Stimulated activated effector memory CD8-positive, alpha-beta T cell treated with anti-CD3 and anti-CD28 coated beads, Interleukin-12 subunit alpha, Interleukin-12 subunit beta, amount 100 ng/mL, for 72 hours (primary cell): ENCODE measurements around the gene CARMIL1.
A peak's percentile ranks its signal among the peaks of the same experiment; 100 is the strongest.
"Not testable (repeated sequence)": the region's sequence is repeated elsewhere in the genome, so short reads cannot be mapped to it uniquely, and the experiment has no call there.

Source experiments
- ATAC-seq: fragments of 150-1000 bp; cut with Tn5 transposase; 2 replicates; pipeline ENCODE4 v1.10.0; 2021
- DNase-seq, 2 donors: peaks; one replicate each; pipeline ENCODE4 v3.0.0; 2021 to 2022; ENCODE audit warnings: low spot score in 2 of 2
- H3K27ac Mint-ChIP-seq: one replicate; pipeline ENCODE4 v1.8.0; 2022; ENCODE audit warnings: mild to moderate bottlenecking, mixed read lengths
- H3K36me3 Mint-ChIP-seq: one replicate; pipeline ENCODE4 v1.8.0; 2022; ENCODE audit warnings: mild to moderate bottlenecking, mixed read lengths
- H3K4me1 Mint-ChIP-seq: one replicate; pipeline ENCODE4 v1.8.0; 2022; ENCODE audit warnings: mixed read lengths
- H3K4me3 Mint-ChIP-seq: one replicate; pipeline ENCODE4 v1.8.0; 2022; ENCODE audit warnings: mild to moderate bottlenecking, mixed read lengths
- H3K9me3 Mint-ChIP-seq: one replicate; pipeline ENCODE4 v1.8.0; 2022; ENCODE audit warnings: mixed read lengths

The CARMIL1 gene

GRCh38 chr6:25582101-25582500, 302.9 kb downstream of the CARMIL1 start:
- Mint-ChIP-seq H3K4me3 (no peak overlapping the region), H3K4me1 (peaks cover 8% of the 10 kb centered on the region), H3K36me3 (no peaks in the 10 kb centered on the region), H3K27ac (no peak overlapping the region), H3K9me3 (no peaks in the 10 kb centered on the region)
- ATAC-seq: no peak
- no peak for DNase-seq

- H3K4me1 Mint-ChIP-seq: peaks cover 8% of the 10 kb centered on the region
- peak; percentile 53 for ATAC-seq
- H3K27ac Mint-ChIP-seq: no peak overlapping the region
- no peak overlapping the region for H3K4me3 Mint-ChIP-seq
- DNase-seq: no peak
- no peaks in the 10 kb centered on the region for H3K36me3 Mint-ChIP-seq
- no peaks in the 10 kb centered on the region for H3K9me3 Mint-ChIP-seq
Measured at GRCh38 chr6:25583099-25583498, 303.9 kb downstream of the CARMIL1 start.

DNA sequence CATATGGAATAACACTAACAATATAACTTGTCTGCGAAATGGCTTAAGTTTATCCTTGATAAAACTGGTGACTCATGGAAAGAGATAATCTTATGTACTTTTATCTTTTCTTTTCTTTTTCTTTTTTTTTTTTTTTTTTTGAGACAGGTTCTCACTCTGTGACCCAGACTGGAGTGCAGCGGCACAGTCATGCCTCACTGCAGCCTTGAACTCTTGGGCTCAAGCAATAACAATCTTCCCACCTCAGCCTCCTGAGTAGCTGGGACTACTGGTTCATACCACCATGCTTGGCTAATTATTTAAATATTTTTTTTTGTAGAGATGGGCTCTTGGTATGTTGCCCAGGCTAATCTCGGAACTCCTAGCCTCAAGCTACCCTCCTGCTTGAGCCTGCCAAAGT, 304.7 kb downstream of the CARMIL1 start:
- Mint-ChIP-seq H3K27ac (no peak overlapping the region), H3K4me3 (no peak overlapping the region), H3K36me3 (no peaks in the 10 kb centered on the region), H3K4me1 (peaks cover 8% of the 10 kb centered on the region), H3K9me3 (no peaks in the 10 kb centered on the region)
- DNase-seq (no peak), ATAC-seq (no peak)

DNA sequence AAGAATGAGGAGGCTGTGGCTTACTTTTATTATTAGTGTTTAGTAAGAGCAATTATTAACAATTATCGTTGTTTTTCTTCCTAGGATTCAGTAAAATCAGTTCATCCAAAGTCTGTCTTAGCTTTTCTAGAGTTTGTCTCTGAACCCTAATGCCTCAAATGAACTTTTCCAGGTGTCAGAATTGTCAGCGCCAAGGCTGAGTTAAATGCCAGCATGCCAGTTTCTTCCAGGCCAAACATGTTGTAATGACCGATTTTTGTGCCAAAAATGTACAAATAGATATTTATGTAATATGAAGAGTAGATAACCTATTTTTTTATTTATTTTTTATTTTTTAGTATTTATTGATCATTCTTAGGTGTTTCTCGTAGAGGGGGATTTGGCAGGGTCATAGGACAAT, 306.1 kb downstream of the CARMIL1 start:
- Mint-ChIP-seq H3K27ac (no peak overlapping the region), H3K4me3 (no peak overlapping the region), H3K9me3 (no peaks in the 10 kb centered on the region), H3K4me1 (peaks cover 3% of the 10 kb centered on the region), H3K36me3 (no peaks in the 10 kb centered on the region)
- ATAC-seq (no peak), DNase-seq (no peak)

DNA sequence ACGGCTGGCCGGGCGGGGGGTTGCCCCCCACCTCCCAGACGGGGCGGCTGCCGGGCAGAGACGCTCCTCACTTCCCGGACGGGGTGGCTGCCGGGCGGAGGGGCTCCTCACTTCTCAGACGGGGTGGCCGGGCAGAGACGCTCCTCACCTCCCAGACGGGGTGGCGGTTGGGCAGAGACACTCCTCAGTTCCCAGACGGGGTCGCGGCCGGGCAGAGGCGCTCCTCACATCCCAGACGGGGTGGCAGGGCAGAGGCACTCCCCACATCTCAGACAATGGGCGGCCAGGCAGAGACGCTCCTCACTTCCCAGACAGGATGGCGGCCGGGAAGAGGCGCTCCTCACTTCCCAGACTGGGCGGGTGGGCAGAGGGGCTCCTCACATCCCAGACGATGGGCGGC, 306.9 kb downstream of the CARMIL1 start:
- not testable (repeated sequence) for H3K4me3 Mint-ChIP-seq, ATAC-seq, H3K9me3 Mint-ChIP-seq, H3K27ac Mint-ChIP-seq, H3K4me1 Mint-ChIP-seq, DNase-seq, H3K36me3 Mint-ChIP-seq

DNA sequence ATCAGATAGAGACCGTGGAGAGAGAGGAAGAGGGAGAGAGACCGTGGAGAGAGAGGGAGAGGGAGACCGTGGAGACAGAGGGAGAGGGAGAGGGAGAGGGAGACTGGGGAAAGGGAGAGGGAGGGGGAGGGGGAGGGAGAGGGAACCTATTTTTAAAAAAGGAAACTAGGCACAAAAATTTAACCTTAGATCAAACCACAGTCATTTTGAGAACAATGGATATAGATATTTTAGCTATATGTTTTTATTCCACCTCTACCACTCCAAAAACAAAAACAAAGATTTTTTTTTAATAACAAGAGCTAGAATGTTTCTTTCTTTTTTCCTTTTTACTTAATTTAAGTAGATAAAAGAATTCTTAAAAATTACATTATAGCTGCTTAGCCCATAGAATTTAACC, 307.8 kb downstream of the CARMIL1 start:
- H3K4me1 Mint-ChIP-seq: no peaks in the 10 kb centered on the region
- no peak for DNase-seq
- no peaks in the 10 kb centered on the region for H3K36me3 Mint-ChIP-seq
- ATAC-seq: no peak
- no peaks in the 10 kb centered on the region for H3K9me3 Mint-ChIP-seq
- no peak overlapping the region for H3K27ac Mint-ChIP-seq
- H3K4me3 Mint-ChIP-seq: no peak overlapping the region

DNA sequence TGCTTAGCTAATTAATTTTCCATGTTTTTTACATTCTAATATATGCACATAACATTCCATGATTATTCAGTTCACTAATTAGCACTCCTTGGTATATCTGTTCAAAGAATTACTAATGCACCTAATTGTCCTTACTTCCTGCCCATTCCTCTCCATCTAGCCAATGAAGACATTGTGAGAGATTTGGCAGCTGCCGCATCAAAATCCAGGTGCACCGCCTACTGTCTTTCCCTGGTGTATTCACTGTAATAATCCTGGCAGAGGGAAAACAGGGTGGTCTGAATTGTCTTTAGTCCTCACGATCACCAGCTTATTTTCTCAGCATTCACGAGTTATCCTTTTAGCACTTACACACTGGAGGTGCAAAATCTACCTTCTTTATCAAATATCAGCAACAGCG, 311.8 kb downstream of the CARMIL1 start:
- no peak for ATAC-seq
- Mint-ChIP-seq H3K36me3 (no peaks in the 10 kb centered on the region), H3K27ac (no peak overlapping the region), H3K4me3 (no peak overlapping the region), H3K4me1 (no peaks in the 10 kb centered on the region), H3K9me3 (no peaks in the 10 kb centered on the region)
- no peak for DNase-seq

GRCh38 chr6:25596928-25597818, 318.0 kb downstream of the CARMIL1 start:
- H3K9me3 Mint-ChIP-seq: no peaks in the 10 kb centered on the region
- DNase-seq (no peak), ATAC-seq (no peak)
- no peak overlapping the region for H3K4me3 Mint-ChIP-seq
- H3K4me1 Mint-ChIP-seq: no peaks in the 10 kb centered on the region
- H3K27ac Mint-ChIP-seq: peak overlapping the region; percentile 7
- no peaks in the 10 kb centered on the region for H3K36me3 Mint-ChIP-seq

- H3K36me3 Mint-ChIP-seq: no peaks in the 10 kb centered on the region
- ATAC-seq (no peak), DNase-seq (no peak)
- no peak overlapping the region for H3K27ac Mint-ChIP-seq
- H3K4me3 Mint-ChIP-seq: no peak overlapping the region
- no peaks in the 10 kb centered on the region for H3K9me3 Mint-ChIP-seq
- no peaks in the 10 kb centered on the region for H3K4me1 Mint-ChIP-seq
Measured at GRCh38 chr6:25599516-25600085, 320.4 kb downstream of the CARMIL1 start.

- no peak for ATAC-seq
- no peak overlapping the region for H3K4me3 Mint-ChIP-seq
- H3K27ac Mint-ChIP-seq: no peak overlapping the region
- no peaks in the 10 kb centered on the region for H3K4me1 Mint-ChIP-seq
- no peaks in the 10 kb centered on the region for H3K36me3 Mint-ChIP-seq
- no peaks in the 10 kb centered on the region for H3K9me3 Mint-ChIP-seq
- DNase-seq: no peak
Measured at GRCh38 chr6:25601800-25602673, 322.9 kb downstream of the CARMIL1 start.

DNA sequence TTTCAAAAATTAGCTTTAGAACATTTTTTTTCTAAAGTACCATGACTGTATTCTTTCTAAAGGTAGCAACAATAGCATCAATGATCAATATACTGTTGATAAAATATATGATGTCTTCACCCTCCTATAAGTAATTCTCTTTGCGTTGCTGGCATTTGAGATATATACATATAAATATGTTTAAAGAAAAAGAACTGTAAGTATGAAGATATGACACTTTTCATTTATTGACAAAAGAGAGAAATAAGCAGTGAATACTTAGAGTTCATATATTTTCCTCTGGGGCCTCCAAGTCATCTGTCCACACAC, 323.5 kb downstream of the CARMIL1 start:
- H3K9me3 Mint-ChIP-seq: no peaks in the 10 kb centered on the region
- no peaks in the 10 kb centered on the region for H3K36me3 Mint-ChIP-seq
- ATAC-seq (no peak), DNase-seq (no peak)
- H3K27ac Mint-ChIP-seq: no peak overlapping the region
- no peak overlapping the region for H3K4me3 Mint-ChIP-seq
- no peaks in the 10 kb centered on the region for H3K4me1 Mint-ChIP-seq

DNA sequence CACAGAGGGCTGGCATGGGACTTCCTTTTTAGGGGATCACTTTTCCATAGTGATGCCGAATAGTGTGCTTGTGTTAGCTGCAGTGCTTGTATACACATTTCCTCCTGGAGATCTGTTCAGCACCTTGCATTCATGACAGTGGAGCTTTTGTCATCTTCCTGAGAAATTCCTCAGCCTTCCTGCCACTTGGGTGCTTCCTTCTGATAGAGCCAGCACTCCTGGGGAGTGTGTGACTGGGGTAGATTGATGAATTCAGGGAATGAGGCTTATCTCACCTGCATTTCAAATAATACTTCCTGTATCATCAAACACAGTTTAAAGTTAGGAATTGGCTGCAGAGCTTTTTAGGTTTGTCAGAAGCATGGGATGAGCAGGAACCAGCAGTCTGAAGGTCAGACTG, 324.1 kb downstream of the CARMIL1 start:
- H3K4me1 Mint-ChIP-seq: no peaks in the 10 kb centered on the region
- H3K4me3 Mint-ChIP-seq: no peak overlapping the region
- no peaks in the 10 kb centered on the region for H3K9me3 Mint-ChIP-seq
- H3K36me3 Mint-ChIP-seq: no peaks in the 10 kb centered on the region
- no peak for DNase-seq
- no peak for ATAC-seq
- H3K27ac Mint-ChIP-seq: no peak overlapping the region

DNA sequence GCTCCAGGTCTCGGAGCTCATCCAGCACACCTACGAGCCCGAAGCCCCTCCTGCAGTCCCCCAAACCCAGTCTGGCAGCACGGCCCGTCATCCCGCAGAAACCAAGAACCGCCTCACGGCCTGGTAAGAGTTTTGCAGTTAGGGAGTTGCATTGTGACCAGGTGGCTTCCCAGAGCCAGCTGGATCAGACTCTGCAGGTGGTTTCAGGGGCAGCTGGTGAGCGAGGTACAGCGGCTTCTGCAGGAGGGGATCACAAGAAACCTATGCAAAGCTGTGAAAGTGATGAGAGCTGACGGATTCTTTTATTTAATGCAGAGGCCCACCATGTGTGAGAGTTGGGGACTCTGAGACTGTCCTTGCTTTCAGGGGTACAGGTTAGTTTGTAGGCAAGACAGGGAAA, 327.0 kb downstream of the CARMIL1 start:
- no peak overlapping the region for H3K4me3 Mint-ChIP-seq
- H3K9me3 Mint-ChIP-seq: no peaks in the 10 kb centered on the region
- H3K4me1 Mint-ChIP-seq: no peaks in the 10 kb centered on the region
- no peaks in the 10 kb centered on the region for H3K36me3 Mint-ChIP-seq
- DNase-seq (no peak), ATAC-seq (no peak)
- no peak overlapping the region for H3K27ac Mint-ChIP-seq

DNA sequence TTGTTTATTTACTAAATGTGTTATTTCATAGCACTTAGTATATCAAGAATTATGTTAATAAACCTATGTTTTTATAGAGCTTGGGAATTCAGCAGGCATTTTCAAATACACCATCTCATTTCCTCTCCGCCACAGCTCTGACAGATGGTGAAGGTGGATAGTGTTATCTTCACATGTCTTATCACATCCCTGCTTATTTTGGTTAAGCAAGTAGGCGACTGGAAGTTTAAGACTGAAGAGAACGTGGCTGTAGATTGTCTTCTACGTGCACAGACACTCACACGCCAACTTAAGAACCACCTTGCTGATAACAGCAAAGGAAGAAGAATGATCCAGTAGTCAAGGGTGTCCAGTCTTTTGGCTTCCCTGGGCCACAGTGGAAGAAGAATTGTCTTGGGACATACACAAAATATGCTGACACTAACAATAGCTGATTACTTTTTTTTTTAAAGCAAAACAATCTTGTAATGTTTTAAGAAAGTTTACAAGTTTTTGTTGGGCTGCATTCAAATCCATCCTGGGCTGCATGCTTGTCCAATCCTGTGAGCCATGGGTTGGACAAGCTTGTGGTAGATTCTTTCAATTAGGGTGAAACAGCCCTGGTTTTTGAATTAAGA, 329.5 kb downstream of the CARMIL1 start:
- DNase-seq (no peak), ATAC-seq (no peak)
- Mint-ChIP-seq H3K4me3 (no peak overlapping the region), H3K9me3 (no peaks in the 10 kb centered on the region), H3K27ac (no peak overlapping the region), H3K4me1 (no peaks in the 10 kb centered on the region), H3K36me3 (no peaks in the 10 kb centered on the region)

- DNase-seq: no peak
- no peak overlapping the region for H3K27ac Mint-ChIP-seq
- no peaks in the 10 kb centered on the region for H3K4me1 Mint-ChIP-seq
- H3K36me3 Mint-ChIP-seq: no peaks in the 10 kb centered on the region
- H3K4me3 Mint-ChIP-seq: no peak overlapping the region
- no peak for ATAC-seq
- H3K9me3 Mint-ChIP-seq: no peaks in the 10 kb centered on the region
Measured at GRCh38 chr6:25612666-25613065, 333.5 kb downstream of the CARMIL1 start.
